ENCODE results near the gene IL21R.
A peak's percentile ranks its signal among the peaks of the same experiment; 100 is the strongest.

IL21R gene

GRCh38 chr16:27426423-27427408, 24.7 kb downstream of the IL21R start:
- TF ChIP-seq ZNF394 (tag by site-specific recombination; IDR thresholded peaks at IDR 0.05; ENCODE audit: borderline replicate concordance) (no peak), SETDB1 (IDR thresholded peaks at IDR 0.05; ENCODE audit: insufficient read length, low read length) (peak; percentile 35)
- CTCF ChIA-PET = interaction anchor here (1.0 kb wide), 1 partner anchor 249 kb away, joined by 4 read pairs; no protein-coding TSS in a partner anchor
- H3K27ac ChIP-seq (ENCODE audit: extremely low read depth, low read depth, low read length) = no peak overlapping the region

GRCh38 chr16:27427538-27427937, 25.6 kb downstream of the IL21R start:
- TF ChIP-seq ZNF768 (tag by site-specific recombination; IDR thresholded peaks at IDR 0.05) (no peak), ZSCAN18 (tag by site-specific recombination; IDR thresholded peaks at IDR 0.05) (no peak), ZNF223 (tag by site-specific recombination; IDR thresholded peaks at IDR 0.05) (no peak), KLF8 (tag by site-specific recombination; IDR thresholded peaks at IDR 0.05) (no peak), KLF1 (tag by site-specific recombination; IDR thresholded peaks at IDR 0.05) (no peak), SP3 (tag by site-specific recombination; IDR thresholded peaks at IDR 0.05) (no peak), ZNF837 (tag by site-specific recombination; IDR thresholded peaks at IDR 0.05) (no peak), FEZF1 (tag by site-specific recombination; IDR thresholded peaks at IDR 0.05) (no peak), ZNF600 (tag by site-specific recombination; IDR thresholded peaks at IDR 0.05) (no peak), ZNF785 (tag by site-specific recombination; IDR thresholded peaks at IDR 0.05) (no peak)
- TF ChIP-seq, protein P1, sequence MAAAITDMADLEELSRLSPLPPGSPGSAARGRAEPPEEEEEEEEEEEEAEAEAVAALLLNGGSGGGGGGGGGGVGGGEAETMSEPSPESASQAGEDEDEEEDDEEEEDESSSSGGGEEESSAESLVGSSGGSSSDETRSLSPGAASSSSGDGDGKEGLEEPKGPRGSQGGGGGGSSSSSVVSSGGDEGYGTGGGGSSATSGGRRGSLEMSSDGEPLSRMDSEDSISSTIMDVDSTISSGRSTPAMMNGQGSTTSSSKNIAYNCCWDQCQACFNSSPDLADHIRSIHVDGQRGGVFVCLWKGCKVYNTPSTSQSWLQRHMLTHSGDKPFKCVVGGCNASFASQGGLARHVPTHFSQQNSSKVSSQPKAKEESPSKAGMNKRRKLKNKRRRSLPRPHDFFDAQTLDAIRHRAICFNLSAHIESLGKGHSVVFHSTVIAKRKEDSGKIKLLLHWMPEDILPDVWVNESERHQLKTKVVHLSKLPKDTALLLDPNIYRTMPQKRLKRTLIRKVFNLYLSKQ (tag by site-specific recombination; IDR thresholded peaks at IDR 0.05; ENCODE audit: borderline replicate concordance) = no peak
- Histone ChIP-seq H3K4me1 (ENCODE audit: control insufficient read depth, insufficient read depth, low read length) (no peaks in the 10 kb centered on the region), H3K9me3 (ENCODE audit: control insufficient read depth, insufficient read depth, low read depth, low read length) (no peaks in the 10 kb centered on the region), H3K27ac (ENCODE audit: extremely low read depth, low read depth, low read length) (no peak overlapping the region), H3K36me3 (ENCODE audit: control insufficient read depth in 2 of 2, insufficient read depth in 1 of 2, low read length in 2 of 2) (no peaks in the 10 kb centered on the region), H3K4me3 (ENCODE audit: low read depth, low read length) (no peak overlapping the region)
- CTCF ChIA-PET = interaction anchor here (1.0 kb wide), 1 partner anchor 250 kb away, joined by 4 read pairs; no protein-coding TSS in a partner anchor
- POLR2A ChIA-PET = interaction anchor here (1.0 kb wide), 1 partner anchor 224 kb away, joined by 4 read pairs; the partner anchor contains the start of gene KDM8

More at GRCh38 chr16:27426423-27427408, 24.7 kb downstream of the IL21R start:
- no peak overlapping the region for H3K4me3 ChIP-seq (ENCODE audit: low read depth, low read length)
- H3K9me3 ChIP-seq (ENCODE audit: control insufficient read depth, insufficient read depth, low read depth, low read length) = no peaks in the 10 kb centered on the region
- POLR2A ChIA-PET = interaction anchor here (1.0 kb wide), 1 partner anchor 223 kb away, joined by 4 read pairs; the partner anchor contains the start of gene KDM8
- no peaks in the 10 kb centered on the region for H3K4me1 ChIP-seq (ENCODE audit: control insufficient read depth, insufficient read depth, low read length)
- H3K36me3 ChIP-seq (ENCODE audit: control insufficient read depth in 2 of 2, insufficient read depth in 1 of 2, low read length in 2 of 2) = no peaks in the 10 kb centered on the region

DNA sequence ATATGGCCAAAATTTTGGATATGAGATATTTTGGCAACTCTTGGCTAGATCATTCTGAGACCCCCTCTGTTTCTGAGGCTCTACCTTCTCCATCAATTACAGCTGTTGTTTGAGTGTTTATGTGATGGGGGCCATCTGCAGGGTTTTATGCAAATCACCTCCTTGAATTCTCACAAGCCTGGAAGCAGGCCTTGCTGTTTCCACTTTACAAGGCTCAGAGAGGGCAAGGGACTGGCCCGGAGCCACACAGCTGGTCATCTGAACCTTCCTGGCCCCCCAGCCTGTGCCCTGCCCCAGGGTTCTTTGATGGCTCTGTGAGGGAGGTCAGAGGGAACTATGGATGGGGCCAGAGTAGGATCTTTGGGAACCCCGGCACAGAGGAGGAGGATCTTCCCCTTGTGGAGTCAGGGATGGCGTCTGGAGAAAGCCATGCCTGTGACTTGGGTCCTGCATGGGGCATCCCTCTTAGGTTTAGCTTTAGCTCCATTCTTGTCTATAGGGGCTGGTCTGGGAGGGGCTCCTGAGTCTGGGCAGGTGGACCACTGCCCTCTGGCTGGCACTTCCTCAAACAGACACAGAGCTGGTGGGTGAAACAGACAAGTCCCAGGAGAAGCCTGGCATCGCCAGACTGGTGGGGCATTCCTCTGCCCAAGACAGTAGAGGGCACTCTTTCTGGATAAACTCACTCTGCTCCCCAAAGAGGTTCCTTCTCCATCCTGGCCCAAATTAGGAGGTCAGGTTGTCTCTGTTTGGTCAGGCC, 26.2 kb downstream of the IL21R start:
- Histone ChIP-seq H3K9me3 (ENCODE audit: control insufficient read depth, insufficient read depth, low read depth, low read length) (no peaks in the 10 kb centered on the region), H3K4me3 (ENCODE audit: low read depth, low read length) (no peak overlapping the region), H3K27ac (ENCODE audit: extremely low read depth, low read depth, low read length) (no peak overlapping the region), H3K36me3 (ENCODE audit: control insufficient read depth in 2 of 2, insufficient read depth in 1 of 2, low read length in 2 of 2) (no peaks in the 10 kb centered on the region), H3K4me1 (ENCODE audit: control insufficient read depth, insufficient read depth, low read length) (no peaks in the 10 kb centered on the region)
- ChIA-PET POLR2A (no interaction called here), CTCF (interaction anchor here (0.7 to 1.0 kb wide), 2 partner anchors 16 to 250 kb away, joined by 3 to 4 read pairs; no protein-coding TSS in a partner anchor)
- TF ChIP-seq ZNF324 (tag by site-specific recombination; IDR thresholded peaks at IDR 0.05) (no peak), ZNF768 (tag by site-specific recombination; IDR thresholded peaks at IDR 0.05) (0 out of 2 replicates have a peak, but pooled peaks have one; percentile 15)

Measured in HEK293 (cell line).